ENCODE measurements around the gene KLLN.
"Not testable (repeated sequence)": the region's sequence is repeated elsewhere in the genome, so short reads cannot be mapped to it uniquely, and the experiment has no call there.

The KLLN gene
- long read RNA-seq, full-length matches to known transcripts: 3 of 3 reads
- long read RNA-seq, partial matches to known transcripts: 0 of 3 reads
- long read RNA-seq, other reads (novel, unspliced or antisense): 0 of 3 reads

DNA sequence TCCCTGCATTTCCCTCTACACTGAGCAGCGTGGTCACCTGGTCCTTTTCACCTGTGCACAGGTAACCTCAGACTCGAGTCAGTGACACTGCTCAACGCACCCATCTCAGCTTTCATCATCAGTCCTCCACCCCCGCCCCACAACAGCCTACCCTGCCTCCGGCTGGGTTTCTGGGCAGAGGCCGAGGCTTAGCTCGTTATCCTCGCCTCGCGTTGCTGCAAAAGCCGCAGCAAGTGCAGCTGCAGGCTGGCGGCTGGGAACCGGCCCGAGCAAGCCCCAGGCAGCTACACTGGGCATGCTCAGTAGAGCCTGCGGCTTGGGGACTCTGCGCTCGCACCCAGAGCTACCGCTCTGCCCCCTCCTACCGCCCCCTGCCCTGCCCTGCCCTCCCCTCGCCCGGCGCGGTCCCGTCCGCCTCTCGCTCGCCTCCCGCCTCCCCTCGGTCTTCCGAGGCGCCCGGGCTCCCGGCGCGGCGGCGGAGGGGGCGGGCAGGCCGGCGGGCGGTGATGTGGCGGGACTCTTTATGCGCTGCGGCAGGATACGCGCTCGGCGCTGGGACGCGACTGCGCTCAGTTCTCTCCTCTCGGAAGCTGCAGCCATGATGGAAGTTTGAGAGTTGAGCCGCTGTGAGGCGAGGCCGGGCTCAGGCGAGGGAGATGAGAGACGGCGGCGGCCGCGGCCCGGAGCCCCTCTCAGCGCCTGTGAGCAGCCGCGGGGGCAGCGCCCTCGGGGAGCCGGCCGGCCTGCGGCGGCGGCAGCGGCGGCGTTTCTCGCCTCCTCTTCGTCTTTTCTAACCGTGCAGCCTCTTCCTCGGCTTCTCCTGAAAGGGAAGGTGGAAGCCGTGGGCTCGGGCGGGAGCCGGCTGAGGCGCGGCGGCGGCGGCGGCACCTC is at the start of gene KLLN, which contains the start of gene PTEN:
Gene KLLN, minus strand, starts transcription at position 481 of the 891 bp plus-strand sequence. CDS start 1,046 bp downstream, outside the sequence.
Gene PTEN, plus strand, starts transcription at position 573 of the 891 bp plus-strand sequence. CDS start 845 bp downstream, outside the sequence.
- TF ChIP-seq, protein P1, sequence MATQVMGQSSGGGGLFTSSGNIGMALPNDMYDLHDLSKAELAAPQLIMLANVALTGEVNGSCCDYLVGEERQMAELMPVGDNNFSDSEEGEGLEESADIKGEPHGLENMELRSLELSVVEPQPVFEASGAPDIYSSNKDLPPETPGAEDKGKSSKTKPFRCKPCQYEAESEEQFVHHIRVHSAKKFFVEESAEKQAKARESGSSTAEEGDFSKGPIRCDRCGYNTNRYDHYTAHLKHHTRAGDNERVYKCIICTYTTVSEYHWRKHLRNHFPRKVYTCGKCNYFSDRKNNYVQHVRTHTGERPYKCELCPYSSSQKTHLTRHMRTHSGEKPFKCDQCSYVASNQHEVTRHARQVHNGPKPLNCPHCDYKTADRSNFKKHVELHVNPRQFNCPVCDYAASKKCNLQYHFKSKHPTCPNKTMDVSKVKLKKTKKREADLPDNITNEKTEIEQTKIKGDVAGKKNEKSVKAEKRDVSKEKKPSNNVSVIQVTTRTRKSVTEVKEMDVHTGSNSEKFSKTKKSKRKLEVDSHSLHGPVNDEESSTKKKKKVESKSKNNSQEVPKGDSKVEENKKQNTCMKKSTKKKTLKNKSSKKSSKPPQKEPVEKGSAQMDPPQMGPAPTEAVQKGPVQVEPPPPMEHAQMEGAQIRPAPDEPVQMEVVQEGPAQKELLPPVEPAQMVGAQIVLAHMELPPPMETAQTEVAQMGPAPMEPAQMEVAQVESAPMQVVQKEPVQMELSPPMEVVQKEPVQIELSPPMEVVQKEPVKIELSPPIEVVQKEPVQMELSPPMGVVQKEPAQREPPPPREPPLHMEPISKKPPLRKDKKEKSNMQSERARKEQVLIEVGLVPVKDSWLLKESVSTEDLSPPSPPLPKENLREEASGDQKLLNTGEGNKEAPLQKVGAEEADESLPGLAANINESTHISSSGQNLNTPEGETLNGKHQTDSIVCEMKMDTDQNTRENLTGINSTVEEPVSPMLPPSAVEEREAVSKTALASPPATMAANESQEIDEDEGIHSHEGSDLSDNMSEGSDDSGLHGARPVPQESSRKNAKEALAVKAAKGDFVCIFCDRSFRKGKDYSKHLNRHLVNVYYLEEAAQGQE (IDR thresholded peaks at IDR 0.05; ENCODE audit: insufficient replicate concordance, low read depth): peak; percentile 73
- TF ChIP-seq GABPA (IDR thresholded peaks at IDR 0.05; ENCODE audit: low read depth) (peak; percentile 6; the same call in 1 of the 2 replicates), POLR2AphosphoS5 (IDR thresholded peaks at IDR 0.05; ENCODE audit: low read depth) (peak; percentile 78; the same call in 1 of the 2 replicates), SPI1 (IDR thresholded peaks at IDR 0.05; ENCODE audit: borderline replicate concordance, low read depth) (no peak)
- TF ChIP-seq, protein P2, sequence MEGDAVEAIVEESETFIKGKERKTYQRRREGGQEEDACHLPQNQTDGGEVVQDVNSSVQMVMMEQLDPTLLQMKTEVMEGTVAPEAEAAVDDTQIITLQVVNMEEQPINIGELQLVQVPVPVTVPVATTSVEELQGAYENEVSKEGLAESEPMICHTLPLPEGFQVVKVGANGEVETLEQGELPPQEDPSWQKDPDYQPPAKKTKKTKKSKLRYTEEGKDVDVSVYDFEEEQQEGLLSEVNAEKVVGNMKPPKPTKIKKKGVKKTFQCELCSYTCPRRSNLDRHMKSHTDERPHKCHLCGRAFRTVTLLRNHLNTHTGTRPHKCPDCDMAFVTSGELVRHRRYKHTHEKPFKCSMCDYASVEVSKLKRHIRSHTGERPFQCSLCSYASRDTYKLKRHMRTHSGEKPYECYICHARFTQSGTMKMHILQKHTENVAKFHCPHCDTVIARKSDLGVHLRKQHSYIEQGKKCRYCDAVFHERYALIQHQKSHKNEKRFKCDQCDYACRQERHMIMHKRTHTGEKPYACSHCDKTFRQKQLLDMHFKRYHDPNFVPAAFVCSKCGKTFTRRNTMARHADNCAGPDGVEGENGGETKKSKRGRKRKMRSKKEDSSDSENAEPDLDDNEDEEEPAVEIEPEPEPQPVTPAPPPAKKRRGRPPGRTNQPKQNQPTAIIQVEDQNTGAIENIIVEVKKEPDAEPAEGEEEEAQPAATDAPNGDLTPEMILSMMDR (IDR thresholded peaks at IDR 0.05; ENCODE audit: insufficient read depth, low read length): no peak
- Histone ChIP-seq H3K4me3 (replicated peaks; ENCODE audit: insufficient read depth, low read length) (peak within 1 kb of the TSS; percentile 86), H3K27ac (replicated peaks) (peak within 1 kb of the TSS; percentile 91), H3K27me3 (ENCODE audit: insufficient read depth, poor library complexity, severe bottlenecking) (no peaks in the 10 kb centered on the region)
- DNase-seq (ENCODE audit: low read depth in 1 of 2, low spot score in 1 of 2): peak; percentile 84 to 91

GRCh38 chr10:87903396-87903795 is 40.1 kb upstream of the KLLN start:
- not testable (repeated sequence) for DNase-seq (ENCODE audit: low read depth in 1 of 2, low spot score in 1 of 2); H3K4me3 ChIP-seq (replicated peaks; ENCODE audit: insufficient read depth, low read length); H3K27me3 ChIP-seq (ENCODE audit: insufficient read depth, poor library complexity, severe bottlenecking); H3K27ac ChIP-seq (replicated peaks)

DNA sequence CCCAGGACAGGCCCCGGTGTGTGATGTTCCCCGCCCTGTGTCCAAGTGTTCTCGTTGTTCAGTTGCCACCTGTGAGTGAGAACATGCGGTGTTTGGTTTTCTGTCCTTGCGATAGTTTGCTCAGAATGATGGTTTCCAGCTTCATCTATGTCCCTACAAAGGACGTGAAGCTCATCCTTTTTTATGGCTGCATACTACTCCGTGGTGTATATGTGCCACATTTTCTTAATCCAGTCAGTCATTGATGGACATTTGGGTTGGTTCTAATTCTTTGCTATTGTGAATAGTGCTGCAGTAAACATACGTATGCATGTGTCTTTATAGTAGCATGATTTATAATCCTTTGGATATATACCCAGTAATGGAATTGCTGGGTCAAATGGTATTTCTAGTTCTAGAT is 34.6 kb upstream of the KLLN start:
- not testable (repeated sequence) for H3K27me3 ChIP-seq (ENCODE audit: insufficient read depth, poor library complexity, severe bottlenecking); H3K27ac ChIP-seq (replicated peaks); DNase-seq (ENCODE audit: low read depth in 1 of 2, low spot score in 1 of 2); H3K4me3 ChIP-seq (replicated peaks; ENCODE audit: insufficient read depth, low read length)

DNA sequence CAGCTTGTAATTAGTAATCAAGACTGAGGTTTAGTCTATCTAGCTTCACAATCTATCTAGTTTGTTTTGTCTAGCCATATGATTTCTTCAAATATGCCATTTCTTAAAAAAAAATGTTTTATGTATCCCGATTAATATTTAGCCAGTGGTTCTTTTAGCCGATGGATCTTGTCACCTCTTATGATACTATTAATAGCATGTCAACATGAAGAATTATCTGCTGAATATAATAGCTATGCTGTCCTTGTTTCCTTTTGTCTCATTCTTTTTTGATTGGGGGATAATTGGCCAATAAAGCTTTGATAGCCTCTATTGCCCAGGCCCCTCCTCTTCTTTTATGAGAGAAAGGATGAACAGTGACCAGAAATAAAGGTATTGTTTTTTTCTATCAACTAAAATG is 32.9 kb upstream of the KLLN start:
- H3K4me3 ChIP-seq (replicated peaks; ENCODE audit: insufficient read depth, low read length): no peak overlapping the region
- H3K27me3 ChIP-seq (ENCODE audit: insufficient read depth, poor library complexity, severe bottlenecking): no peaks in the 10 kb centered on the region
- no peak for TF ChIP-seq POLR2AphosphoS5 (IDR thresholded peaks at IDR 0.05; ENCODE audit: low read depth)
- TF ChIP-seq, protein P1 (IDR thresholded peaks at IDR 0.05; ENCODE audit: insufficient replicate concordance, low read depth): no peak
- TF ChIP-seq, protein P2 (IDR thresholded peaks at IDR 0.05; ENCODE audit: insufficient read depth, low read length): no peak
- TF ChIP-seq SPI1 (IDR thresholded peaks at IDR 0.05; ENCODE audit: borderline replicate concordance, low read depth): no peak
- no peak for TF ChIP-seq GABPA (IDR thresholded peaks at IDR 0.05; ENCODE audit: low read depth)
- no peak overlapping the region for H3K27ac ChIP-seq (replicated peaks)
- no peak for DNase-seq (ENCODE audit: low read depth in 1 of 2, low spot score in 1 of 2)
